GM19023 (cell line): ENCODE measurements around the gene PDCD7.

Experiments
- ATAC-seq: cut with Tn5 transposase; IDR thresholded peaks from one replicate; pipeline ENCODE4 v1.9.1; 2021; ENCODE audit warnings: mild to moderate bottlenecking, moderate library complexity; ENCODE audit not compliant: unreplicated experiment

PDCD7 gene

GRCh38 chr15:65092911-65093792, 40.5 kb downstream of the PDCD7 start:
- ATAC-seq = no peak

- no peak for ATAC-seq
These were observed 41.5 kb downstream of the PDCD7 start for GRCh38 chr15:65091946-65092770.

- no peak for ATAC-seq
These were observed 44.3 kb downstream of the PDCD7 start for GRCh38 chr15:65089206-65089824.

- no peak for ATAC-seq
These were observed 45.0 kb downstream of the PDCD7 start for GRCh38 chr15:65088643-65089021.

GRCh38 chr15:65087873-65088642, 45.5 kb downstream of the PDCD7 start:
- no peak for ATAC-seq

GRCh38 chr15:65087411-65087810, 46.2 kb downstream of the PDCD7 start:
- no peak for ATAC-seq

GRCh38 chr15:65086680-65087111, 46.9 kb downstream of the PDCD7 start:
- no peak for ATAC-seq

- ATAC-seq = no peak
These were observed 47.5 kb downstream of the PDCD7 start for GRCh38 chr15:65085990-65086679.

- no peak for ATAC-seq
These were observed 48.3 kb downstream of the PDCD7 start for GRCh38 chr15:65085207-65085753.

GRCh38 chr15:65084500-65085206, 49.0 kb downstream of the PDCD7 start:
- ATAC-seq = no peak

- no peak for ATAC-seq
These were observed 50.3 kb downstream of the PDCD7 start for GRCh38 chr15:65083262-65083701.

- no peak for ATAC-seq
These were observed 51.2 kb downstream of the PDCD7 start for GRCh38 chr15:65082303-65082953.

- ATAC-seq = no peak
These were observed 51.9 kb downstream of the PDCD7 start for GRCh38 chr15:65081758-65082157.

GRCh38 chr15:65081270-65081669, 52.3 kb downstream of the PDCD7 start:
- no peak for ATAC-seq

GRCh38 chr15:65079580-65079979, 54.0 kb downstream of the PDCD7 start:
- no peak for ATAC-seq

- no peak for ATAC-seq
These were observed 55.6 kb downstream of the PDCD7 start for GRCh38 chr15:65077981-65078352.

- ATAC-seq = no peak
These were observed 56.2 kb downstream of the PDCD7 start for GRCh38 chr15:65077291-65077980.
